GM12892 (cell line): ENCODE results near the gene PAPPA.

ENCODE experiments used
- DNase-seq: peaks from one replicate; pipeline ENCODE4 v3.0.0; 2011; ENCODE audit not compliant: insufficient read length
- FAIRE-seq: peaks from 2 replicates; lab custom pipeline; 2011; peaks lifted over from hg19 to GRCh38; lab: Jason Lieb, UNC
- POLR2A ChIP-seq: IDR thresholded peaks from 2 replicates; pipeline ENCODE4 v1.6.1; 2011; ENCODE audit warnings: low read depth, low read length, control low read depth
- POLR2AphosphoS5 ChIP-seq: IDR thresholded peaks from 2 replicates; pipeline ENCODE4 v1.6.1; 2011; ENCODE audit warnings: low read depth, low read length, control low read depth
- TAF1 ChIP-seq: IDR thresholded peaks from 2 replicates; pipeline ENCODE4 v1.6.1; 2011; ENCODE audit warnings: low read depth, mild to moderate bottlenecking, control low read depth, low read length, borderline replicate concordance

PAPPA gene

DNA sequence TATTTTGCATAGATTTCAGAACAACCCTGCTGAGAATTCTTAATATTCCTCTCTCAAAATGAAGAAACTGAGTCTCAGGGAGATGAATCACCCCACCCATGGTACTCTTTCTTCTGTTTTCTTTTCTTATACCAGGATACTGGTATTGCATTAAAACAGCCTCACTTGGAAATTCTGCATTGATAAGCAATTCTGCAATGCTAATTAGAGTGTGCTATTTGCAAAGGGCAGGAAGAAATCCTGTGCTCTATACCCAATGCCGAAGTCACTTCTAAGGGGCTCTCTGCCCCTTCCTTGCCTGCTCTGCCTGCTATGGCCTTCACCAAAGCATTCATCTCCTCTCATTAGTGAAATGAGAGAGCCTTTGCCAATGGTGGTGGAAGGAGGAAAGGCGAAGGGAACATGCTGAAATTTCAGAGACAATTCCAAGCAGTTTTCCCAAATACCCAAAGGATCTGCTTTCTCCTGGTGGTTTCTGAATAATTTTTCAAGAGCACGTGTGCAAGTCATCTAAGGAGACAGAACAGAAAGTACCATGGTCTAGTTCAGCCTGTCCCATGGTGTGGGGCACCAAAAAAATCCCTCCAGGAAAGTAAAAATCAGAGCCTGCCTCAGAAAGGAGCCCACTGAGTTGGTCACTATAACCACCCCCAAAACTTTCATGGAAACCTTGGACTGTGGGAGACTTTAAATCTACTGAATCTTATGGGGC lies 156.5 kb downstream of the PAPPA start:
- no peak for DNase-seq
- TF ChIP-seq POLR2A (no peak), TAF1 (no peak), POLR2AphosphoS5 (no peak)
- no peak for FAIRE-seq

DNA sequence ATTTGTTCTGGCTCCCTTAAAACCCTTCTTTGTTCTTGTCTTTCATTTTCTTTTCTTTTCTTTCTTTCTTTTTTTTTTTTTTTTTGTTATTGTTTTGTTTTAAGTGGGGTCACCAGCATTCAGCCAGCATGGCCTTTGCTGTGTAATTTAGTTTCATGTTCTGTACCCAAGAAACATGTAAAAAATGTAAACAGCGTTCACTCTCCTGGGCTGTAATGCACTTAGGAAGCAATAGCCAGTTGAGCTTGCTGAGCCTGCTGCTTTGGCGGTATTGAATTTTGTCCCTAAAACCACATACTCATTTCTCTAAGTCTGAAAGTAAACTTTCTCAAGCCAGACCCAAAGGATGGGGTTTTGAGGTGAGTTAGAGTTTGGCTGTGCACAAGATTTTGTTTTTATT lies 158.6 kb downstream of the PAPPA start:
- FAIRE-seq, result no peak
- no peak for DNase-seq
- TF ChIP-seq POLR2AphosphoS5, result no peak
- TF ChIP-seq POLR2A, result no peak
- no peak for TF ChIP-seq TAF1

DNA sequence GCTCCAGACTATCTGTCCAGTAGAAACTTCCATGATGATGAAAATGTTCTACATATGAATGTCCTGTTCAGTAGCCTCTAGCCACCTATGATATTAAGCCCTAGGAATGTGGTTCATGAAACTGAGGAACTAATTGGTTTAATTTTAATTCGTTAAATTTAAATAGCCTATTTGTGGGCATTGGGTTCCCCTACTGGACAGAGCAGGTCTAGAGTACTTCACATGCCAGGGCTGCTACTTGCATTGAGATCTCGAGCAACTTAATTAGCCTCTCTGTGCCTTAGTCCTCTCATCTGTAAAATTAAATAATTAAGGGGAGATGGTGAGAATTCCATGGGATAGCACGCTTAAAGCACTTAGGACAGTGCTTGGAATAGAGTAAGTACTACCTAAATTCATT lies 160.0 kb downstream of the PAPPA start:
- no peak for TF ChIP-seq POLR2AphosphoS5
- TF ChIP-seq TAF1, result no peak
- no peak for TF ChIP-seq POLR2A
- FAIRE-seq, result no peak
- no peak for DNase-seq

DNA sequence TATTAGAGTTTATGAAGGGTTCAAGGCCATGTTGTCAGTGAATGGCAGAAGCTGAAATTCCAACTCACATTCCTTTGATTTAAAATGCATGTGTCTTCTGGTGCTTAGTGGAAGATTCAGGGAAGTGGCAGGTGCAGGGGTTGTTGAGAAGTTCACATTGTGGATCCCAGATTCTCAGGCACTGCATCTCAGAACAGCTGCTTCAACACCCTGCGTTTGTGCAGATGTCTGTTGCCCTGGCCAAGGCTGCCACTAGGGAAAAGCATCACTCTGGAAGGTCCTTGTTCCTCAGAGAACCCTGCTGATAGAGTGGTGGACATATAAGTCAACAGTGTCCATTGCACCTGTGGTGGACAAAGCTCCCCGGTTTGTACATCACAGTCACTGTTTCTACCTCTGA lies 162.7 kb downstream of the PAPPA start:
- DNase-seq, result no peak
- no peak for FAIRE-seq

DNA sequence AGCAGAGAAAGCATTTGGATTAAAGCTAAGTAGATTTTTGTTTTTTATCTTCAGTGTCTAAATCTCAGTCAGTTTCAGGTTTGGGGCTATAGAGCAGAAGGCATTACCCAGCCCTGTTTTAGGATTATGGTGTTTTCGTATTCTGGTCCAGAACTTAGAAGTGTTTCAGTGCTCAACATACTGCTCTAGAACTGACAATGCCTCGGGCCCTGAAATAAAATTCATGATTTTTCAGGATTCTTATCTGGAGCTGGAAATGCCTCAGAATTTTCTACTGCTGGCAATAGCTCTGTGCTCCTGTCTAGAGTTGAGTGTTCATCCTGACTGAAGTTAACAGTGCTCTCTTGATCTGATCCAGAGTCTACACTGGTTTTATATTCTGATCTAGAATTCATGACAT lies 163.9 kb downstream of the PAPPA start:
- FAIRE-seq, result no peak
- no peak for TF ChIP-seq TAF1
- no peak for TF ChIP-seq POLR2AphosphoS5
- DNase-seq, result no peak

More for the DNA sequence above, 162.7 kb downstream of the PAPPA start:
- TF ChIP-seq POLR2AphosphoS5 (no peak), TAF1 (no peak), POLR2A (no peak)

DNA sequence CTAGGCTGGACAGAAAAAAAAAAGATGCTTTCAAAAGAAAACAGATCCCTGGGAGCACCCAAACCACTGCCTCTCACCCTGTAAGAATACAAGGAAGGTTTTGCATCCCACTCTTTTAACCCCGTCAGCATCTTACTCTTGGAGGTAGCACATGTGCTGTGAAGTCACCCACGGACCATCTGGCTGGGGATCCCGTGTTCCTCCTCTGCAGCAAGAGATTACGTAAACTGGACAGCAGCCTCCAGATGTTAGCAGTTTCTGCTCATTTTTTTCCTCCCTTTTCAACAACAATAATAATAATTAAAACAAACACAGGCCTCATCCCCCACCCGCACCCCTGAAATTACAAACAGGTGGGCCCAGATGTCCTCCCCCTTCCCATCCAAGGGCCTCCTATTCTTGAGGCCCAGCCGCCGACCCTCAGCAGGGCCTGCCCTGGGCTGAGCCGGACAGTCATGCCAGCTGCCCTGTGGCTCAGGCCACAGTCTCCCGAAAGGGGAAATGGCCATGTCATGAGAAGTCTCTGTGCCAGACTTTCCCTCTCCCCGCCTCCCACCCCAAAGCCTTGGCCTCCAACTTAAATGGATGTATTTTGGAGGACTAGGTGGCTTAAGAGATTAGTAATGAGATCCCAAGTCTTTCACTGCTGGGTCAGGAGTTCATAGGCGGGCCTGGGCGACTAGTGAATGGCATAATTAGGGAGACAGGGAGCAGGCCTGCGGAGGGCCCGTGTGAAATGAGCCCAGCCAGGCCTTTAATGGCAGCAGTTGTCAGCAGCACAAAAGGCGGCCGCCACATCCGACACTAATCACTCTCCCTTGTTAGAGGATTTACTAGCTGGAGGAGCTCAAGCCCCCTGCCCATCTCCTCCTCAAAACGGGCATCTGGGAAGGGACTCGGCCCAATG lies 165.1 kb downstream of the PAPPA start:
- TF ChIP-seq TAF1, result no peak
- DNase-seq, result no peak
- FAIRE-seq, result no peak

DNA sequence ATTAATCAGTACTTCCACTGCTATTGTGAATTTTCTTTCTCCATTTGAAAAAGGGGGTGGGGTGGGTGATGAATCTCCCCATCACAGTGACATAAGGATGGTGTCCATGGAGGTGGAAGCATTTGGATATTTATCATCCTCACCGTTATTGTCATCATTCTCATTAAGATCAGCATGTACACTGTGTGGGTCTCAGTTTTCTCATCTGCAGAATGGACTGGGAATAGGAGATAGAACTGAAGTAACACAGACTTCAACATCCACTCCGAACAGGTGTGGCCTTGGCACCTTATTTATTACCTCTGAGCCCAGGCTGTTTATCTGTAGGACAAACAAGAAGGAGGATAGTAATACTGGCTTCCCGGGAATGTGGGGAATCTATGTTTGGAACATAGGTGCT lies 165.9 kb downstream of the PAPPA start:
- no peak for DNase-seq
- TF ChIP-seq TAF1, result no peak
- TF ChIP-seq POLR2AphosphoS5, result no peak
- TF ChIP-seq POLR2A, result no peak
- no peak for FAIRE-seq

DNA sequence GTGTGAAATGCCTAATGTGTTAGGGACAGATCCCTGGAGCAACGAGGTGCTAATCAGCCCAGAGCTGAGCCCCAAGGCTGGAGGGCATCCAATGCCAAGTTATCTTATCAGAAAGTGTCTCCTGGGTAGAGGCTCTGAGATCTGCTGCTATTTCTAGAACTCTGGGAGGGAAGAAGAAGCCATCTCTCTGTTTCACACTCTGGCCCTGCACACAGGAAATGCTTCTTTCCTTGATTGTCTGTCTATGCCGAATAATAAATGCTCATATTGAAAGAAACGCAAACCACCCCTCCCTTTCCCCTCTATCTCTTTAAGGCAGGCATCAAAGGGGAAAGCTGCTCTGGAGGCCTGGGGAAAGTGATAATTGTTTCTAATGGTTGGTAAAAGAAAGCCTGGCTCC lies 166.7 kb downstream of the PAPPA start:
- TF ChIP-seq POLR2AphosphoS5 (no peak), TAF1 (no peak), POLR2A (no peak)
- DNase-seq (no peak), FAIRE-seq (no peak)

DNA sequence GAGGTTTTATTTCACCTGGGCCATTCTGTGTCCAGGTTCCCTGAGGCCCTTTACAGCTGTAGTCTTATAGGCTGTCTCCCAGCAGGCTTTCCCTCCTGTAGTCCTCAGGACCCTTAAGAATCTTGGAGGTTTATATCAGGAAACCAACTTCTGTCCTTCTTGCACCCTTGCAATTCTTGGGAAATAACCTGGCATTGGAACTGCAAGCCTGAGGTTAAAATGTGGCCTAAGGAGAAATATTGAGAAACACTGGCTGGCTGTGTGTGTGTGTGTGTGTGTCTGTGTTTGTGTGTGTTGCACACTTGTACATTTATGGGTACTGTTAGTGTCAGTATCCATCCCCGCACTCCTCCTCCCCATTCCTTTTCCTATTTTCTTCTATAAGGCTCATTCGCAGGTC lies 168.9 kb downstream of the PAPPA start:
- FAIRE-seq (no peak), DNase-seq (no peak)

DNA sequence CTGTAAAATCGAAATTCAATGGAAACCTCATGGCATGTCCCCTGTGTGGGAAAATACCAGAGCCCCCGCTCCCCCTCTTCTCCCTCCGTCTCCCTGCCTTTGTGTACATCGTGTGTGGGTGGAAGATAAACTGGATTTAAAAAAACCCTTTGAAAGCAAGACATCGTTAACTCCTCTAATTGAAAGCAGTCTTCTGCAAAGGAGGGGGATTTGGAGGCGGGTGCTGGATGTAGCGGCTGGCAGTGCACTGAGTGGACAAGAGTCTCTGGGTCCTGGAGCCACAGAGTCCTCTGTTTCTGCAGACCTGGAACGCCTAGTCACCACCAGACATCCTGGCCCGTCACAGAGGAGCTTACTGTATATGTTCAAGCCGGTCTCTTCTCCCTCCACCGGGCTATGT lies 169.4 kb downstream of the PAPPA start:
- DNase-seq (no peak), FAIRE-seq (no peak)
- TF ChIP-seq TAF1, result no peak
- TF ChIP-seq POLR2AphosphoS5, result no peak
- TF ChIP-seq POLR2A, result no peak

More for the DNA sequence above, 168.9 kb downstream of the PAPPA start:
- no peak for TF ChIP-seq POLR2AphosphoS5
- TF ChIP-seq POLR2A, result no peak
- TF ChIP-seq TAF1, result no peak

DNA sequence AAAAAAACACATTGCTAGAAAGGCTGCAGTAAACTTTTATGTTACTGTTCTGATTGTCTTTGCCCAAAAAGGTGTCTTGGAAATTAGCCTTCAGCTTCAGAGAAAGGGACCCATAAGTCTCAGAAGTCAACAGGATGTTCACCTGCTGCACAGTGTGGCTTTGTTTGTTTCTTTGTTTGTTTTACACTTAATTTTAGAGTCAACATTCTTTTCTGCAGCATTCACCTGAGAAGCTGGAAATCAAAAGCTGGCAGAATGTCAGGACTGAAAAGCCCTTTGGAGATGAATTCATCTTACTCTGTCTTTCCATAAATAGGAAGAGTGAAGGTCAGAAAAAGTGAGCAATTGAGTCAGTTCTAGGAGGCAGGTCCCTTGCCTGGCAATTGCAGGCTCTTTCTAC lies 170.0 kb downstream of the PAPPA start:
- TF ChIP-seq TAF1 (no peak), POLR2A (no peak), POLR2AphosphoS5 (no peak)
- no peak for DNase-seq
- no peak for FAIRE-seq

DNA sequence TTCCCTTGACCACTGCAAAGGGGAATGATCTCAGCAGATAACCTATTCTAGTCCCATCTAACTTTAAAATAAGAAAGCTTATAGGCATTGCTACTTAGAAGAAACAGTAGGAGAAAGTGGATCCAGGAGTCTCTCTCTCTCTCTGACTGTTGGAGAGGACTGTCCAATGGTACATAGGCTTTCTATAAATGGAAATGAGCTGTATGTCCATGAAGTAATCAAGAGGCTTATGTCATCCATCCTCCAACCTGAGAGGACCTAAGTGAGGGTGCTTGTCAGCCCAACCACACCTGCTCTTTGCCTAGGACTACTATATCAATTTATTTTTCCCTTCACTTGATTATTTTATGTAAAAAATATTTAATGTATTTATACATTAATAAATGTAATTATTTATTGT lies 172.3 kb downstream of the PAPPA start:
- FAIRE-seq (no peak), DNase-seq (no peak)
- TF ChIP-seq TAF1 (no peak), POLR2A (no peak), POLR2AphosphoS5 (no peak)
